SK-N-DZ (cell line): Measurements from ENCODE around the gene FAF1.
A peak's percentile ranks its signal among the peaks of the same experiment; 100 is the strongest.
"Not testable (repeated sequence)": the region's sequence is repeated elsewhere in the genome, so short reads cannot be mapped to it uniquely, and the experiment has no call there.

ENCODE experiments used
- DNase-seq: peaks from one replicate; pipeline ENCODE4 v3.0.0-alpha.2; 2015; ENCODE audit warnings: low spot score

Gene FAF1

DNA sequence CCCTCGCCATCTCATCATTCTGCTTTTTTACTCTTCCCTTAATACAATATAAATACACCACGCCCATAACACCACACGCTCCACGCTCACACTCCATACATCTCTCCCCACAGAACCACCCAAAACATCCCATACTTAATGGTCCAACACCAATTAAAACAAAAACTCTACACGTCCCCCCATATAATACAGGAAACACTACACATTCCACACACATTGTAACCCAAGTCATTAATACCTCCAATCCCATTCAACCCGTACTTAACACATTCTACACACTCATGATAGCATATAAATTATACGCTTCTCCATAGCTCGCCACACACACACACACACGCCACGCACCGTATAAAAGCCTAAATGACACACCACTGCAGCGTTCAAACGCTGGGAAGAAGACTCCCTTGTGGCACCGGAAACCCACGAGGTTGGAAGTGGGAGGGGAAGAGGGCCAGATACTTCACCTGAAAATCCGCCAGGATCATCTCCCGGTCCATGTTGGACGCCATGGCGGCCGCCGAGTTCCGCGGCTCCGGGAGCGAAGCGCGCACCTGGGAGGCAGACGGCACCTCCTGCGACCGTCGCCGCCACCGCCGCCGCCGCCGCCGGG is 659 bp downstream of the FAF1 start:
- peak; percentile 4 for DNase-seq

DNA sequence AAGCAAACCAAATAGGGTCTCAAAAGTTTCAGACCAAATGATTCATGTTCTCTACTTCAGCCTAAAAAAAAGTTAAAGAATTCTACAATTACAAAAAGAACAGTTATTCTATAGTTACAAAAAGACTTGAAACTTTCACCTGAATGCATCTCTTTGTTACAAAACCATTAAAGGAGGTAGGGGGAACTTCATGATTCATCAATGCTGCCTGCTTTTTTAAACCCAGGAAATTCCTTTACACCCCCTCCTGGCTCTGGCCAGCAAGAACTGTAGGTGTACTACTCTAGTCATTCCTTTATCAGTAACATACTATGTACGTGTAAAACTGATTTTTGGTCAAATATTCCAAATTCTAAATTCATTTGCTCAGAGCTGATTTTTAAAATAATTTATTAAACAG is 5.0 kb downstream of the FAF1 start:
- no peak for DNase-seq

DNA sequence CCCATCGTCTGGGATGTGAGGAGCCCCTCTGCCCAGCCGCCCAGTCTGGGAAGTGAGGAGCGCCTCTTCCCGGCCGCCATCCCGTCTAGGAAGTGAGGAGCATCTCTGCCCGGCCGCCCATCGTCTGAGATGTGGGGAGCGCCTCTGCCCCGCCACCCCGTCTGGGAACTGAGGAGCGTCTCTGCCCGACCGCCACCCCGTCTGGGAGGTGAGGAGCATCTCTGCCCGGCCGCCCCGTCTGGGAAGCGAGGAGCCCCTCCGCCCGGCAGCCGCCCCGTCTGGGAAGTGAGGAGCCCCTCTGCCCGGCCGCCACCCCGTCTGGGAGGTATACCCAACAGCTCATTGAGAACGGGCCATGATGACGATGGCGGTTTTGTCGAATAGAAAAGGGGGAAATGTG is 7.5 kb downstream of the FAF1 start:
- not testable (repeated sequence) for DNase-seq

- DNase-seq = no peak
Measured at GRCh38 chr1:50950396-50950795, 9.7 kb downstream of the FAF1 start.

DNA sequence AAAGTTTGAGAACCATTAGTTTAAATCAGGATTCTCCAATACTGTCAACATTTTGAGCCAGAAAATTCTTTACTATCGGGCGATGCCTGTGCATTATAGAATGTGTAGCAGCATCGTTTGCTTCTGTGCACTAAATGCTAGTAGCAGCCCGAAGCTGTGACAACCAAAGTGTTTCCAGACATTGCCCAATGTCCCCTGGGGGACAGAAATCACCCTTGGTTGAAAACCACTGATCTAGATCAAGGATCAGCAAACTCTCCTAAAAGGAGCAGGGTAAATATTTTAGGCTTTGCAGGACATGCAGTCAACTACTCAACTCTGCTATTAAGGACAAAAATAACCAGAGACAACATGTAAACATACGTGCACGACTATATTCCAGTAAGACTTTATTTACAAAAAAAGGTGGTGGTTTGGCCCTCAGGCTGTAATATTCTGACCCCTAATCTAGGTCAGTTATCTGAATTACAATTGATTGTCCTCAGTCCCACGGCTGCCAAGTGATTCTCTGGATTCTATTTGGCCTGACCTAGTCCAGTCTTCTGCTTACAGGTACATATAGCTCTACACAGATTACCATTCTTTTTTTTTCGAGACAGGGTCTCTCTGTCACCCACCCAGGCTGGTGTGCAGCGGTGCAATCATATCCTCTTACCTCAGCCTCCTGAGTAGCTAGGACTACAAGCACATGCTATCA is 10.6 kb downstream of the FAF1 start:
- no peak for DNase-seq

DNA sequence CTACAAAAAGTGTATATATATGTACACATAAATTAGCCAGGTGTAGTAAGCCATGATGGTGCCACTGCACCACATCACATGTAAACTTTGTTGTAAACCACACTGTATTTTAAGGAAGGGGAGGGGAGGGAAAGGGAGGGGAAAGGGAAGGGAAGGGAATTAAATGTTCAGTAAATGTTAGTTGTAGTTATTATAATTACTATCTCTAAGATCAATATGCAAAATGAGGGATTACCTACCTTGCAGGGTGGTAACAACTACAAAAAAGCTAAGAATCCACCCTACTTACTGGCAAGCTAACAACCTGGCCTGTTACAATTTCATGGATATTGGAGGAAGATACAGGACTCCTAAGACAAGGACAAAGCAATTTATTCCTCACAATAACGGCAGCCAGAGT is 17.7 kb downstream of the FAF1 start:
- DNase-seq = no peak

- DNase-seq = no peak
Measured at GRCh38 chr1:50940291-50940690, 19.8 kb downstream of the FAF1 start.

- no peak for DNase-seq
Measured at GRCh38 chr1:50936321-50936720, 23.7 kb downstream of the FAF1 start.

GRCh38 chr1:50935276-50935675 is 24.8 kb downstream of the FAF1 start:
- not testable (repeated sequence) for DNase-seq

- DNase-seq = no peak
Measured at GRCh38 chr1:50934838-50935237, 25.2 kb downstream of the FAF1 start.

DNA sequence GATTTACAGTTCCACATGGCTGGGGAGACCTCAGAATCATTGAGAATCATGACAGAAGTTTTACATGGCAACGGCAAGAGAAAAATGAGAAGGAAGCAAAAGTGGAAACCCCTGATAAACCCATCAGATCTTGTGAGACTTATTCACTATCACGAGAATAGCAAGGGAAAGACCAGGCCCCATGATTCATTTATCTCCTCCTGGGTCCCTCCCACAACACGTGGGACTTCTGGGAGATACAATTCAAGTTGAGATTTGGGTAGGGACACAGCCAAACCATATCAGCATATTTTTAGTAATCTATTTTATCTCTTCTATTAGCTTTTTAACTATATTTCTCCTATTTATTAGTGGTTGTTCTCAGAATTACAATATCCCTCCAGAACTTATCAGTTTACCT is 26.3 kb downstream of the FAF1 start:
- DNase-seq = not testable (repeated sequence)

DNA sequence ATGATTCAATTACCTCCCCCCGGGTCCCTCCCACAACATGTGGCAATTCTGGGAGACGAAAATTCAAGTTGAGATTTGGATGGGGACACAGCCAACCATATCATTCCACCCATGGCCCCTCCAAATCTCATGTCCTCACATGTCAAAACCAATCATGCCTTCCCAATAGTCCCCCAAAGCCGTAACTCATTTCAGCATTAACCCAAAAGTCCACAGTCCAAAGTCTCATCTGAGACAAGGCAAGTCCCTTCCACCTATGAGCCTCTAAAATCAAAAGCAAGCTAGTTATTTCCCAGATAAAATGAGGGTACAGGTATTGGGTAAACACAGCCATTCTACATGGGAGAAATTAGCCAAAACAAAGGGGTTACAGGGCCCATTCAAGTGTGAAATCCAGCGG is 28.0 kb downstream of the FAF1 start:
- not testable (repeated sequence) for DNase-seq

- no peak for DNase-seq
Measured at GRCh38 chr1:50930965-50931737, 28.9 kb downstream of the FAF1 start.

DNA sequence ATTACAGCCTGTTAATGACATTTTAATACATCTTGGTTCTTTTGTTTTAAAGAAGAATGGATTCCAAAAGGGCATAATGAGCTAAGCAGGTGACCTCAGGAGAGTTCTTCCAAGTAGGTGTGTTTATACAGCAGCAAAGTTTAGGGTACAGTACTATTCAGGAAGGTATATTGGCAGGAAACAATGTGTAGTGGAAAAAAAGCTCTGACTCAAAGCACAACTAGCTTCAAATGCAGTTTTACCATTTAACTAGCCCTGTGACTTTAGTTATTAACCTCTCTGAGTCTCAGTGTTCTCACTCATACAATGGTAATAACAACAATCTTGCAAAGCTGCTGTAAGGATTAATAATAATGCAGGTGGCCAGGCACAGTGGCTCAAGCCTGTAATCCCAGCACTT is 29.9 kb downstream of the FAF1 start:
- no peak for DNase-seq

GRCh38 chr1:50929376-50929958 is 30.6 kb downstream of the FAF1 start:
- DNase-seq = peak; percentile 3

- no peak for DNase-seq
Measured at GRCh38 chr1:50923564-50923963, 36.5 kb downstream of the FAF1 start.

DNA sequence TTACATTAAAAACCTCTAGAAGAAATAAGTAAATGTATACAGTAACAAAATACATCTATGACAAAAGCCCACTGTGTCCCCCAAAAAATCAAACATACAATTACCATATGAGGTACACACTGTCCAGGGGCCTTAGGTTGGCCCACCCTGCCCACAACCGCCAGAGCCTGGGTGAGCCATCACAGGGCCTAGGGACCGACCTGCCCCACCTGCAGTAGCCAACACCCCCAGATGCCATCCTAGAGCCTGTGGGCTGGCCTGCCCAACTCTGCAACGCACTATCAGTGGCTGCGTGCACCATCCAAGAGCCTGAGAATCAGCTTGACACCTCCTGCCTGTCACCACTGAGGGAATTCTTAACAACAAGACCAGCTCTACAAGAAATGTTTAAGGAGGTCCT is 39.0 kb downstream of the FAF1 start:
- DNase-seq = no peak

- DNase-seq = no peak
Measured at GRCh38 chr1:50920409-50920808, 39.7 kb downstream of the FAF1 start.

- DNase-seq = no peak
Measured at GRCh38 chr1:50917138-50918137, 42.6 kb downstream of the FAF1 start.

DNA sequence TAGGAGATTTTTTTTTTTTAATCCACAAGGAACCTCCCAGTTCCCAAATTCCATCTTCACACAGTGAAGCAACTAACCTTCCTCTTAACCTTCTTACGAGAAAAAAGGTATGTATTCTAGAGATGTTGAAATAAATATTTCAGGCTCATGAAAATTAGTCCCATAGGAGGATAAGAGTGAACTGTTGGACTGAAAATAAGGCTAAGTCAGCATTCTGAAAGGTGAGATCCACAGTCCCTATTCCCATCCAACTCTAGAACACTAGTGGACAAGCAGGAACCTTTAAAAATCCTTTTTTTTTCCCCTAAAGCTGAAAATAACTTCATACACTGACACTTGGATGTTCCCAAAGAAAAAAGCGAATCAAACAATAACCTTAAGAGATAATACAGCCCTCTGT is 44.4 kb downstream of the FAF1 start:
- DNase-seq = no peak

DNA sequence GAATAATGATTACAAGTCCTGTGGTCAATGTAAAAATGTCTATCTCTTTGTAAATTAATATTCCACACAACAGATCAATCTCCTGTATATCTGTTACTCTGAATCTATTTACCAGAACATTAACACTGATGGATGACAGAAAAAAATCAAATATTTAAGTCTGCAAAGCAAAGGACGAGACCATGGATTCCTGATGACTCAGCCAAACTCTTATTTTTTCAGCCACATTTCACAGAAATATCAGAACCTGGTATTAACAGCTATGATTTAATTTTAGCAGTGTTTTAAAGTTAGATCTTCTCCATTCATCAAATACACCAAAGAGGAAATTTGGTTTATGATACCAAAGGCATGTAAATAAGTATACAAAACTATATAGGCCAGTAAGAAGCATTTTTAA is 46.1 kb downstream of the FAF1 start:
- DNase-seq = no peak
